Small intestine (tissue), 7 donors: ENCODE results near the gene TSC2. TPM values are rescaled to one million over a fixed set of nuclear protein-coding genes. Genes with fewer than 3 reads are reported as not detected.

Source experiments
- DNase-seq, 2 donors: peaks; one replicate each; pipeline versions ENCODE4 v3.0.0 to v3.0.0-alpha.2; 2013
- FAIRE-seq: peaks from 2 replicates; lab custom pipeline; 2012; peaks lifted over from hg19 to GRCh38; lab: Jason Lieb, UNC
- H3K27ac ChIP-seq, 3 donors: one replicate each; pipeline ENCODE4 v1.5.1; 2013; ENCODE audit warnings: low read length in 2 of 3, mild to moderate bottlenecking in 2 of 3, control low read depth in 1 of 3, inconsistent platforms in 1 of 3, low read depth in 1 of 3, moderate library complexity in 1 of 3
- H3K27me3 ChIP-seq, 3 donors: one replicate each; pipeline ENCODE4 v1.6.1; 2013; ENCODE audit warnings: low read length in 3 of 3, inconsistent platforms in 1 of 3; ENCODE audit not compliant: control insufficient read depth in 3 of 3, insufficient read depth in 3 of 3
- H3K36me3 ChIP-seq, 3 donors: one replicate each; pipeline ENCODE4 v1.6.1; 2013; ENCODE audit warnings: low read length in 3 of 3, inconsistent platforms in 1 of 3, low read depth in 1 of 3, mild to moderate bottlenecking in 1 of 3, moderate library complexity in 1 of 3; ENCODE audit not compliant: control insufficient read depth in 3 of 3, insufficient read depth in 2 of 3
- H3K4me1 ChIP-seq, 3 donors: one replicate each; pipeline ENCODE4 v1.6.1; 2013; ENCODE audit warnings: low read length in 2 of 3, inconsistent platforms in 1 of 3, low read depth in 1 of 3, mild to moderate bottlenecking in 1 of 3, moderate library complexity in 1 of 3; ENCODE audit not compliant: control insufficient read depth in 3 of 3, insufficient read depth in 2 of 3
- H3K4me3 ChIP-seq, 3 donors: one replicate each; pipeline ENCODE4 v1.5.1; 2013; ENCODE audit warnings: low read length in 3 of 3, control low read depth in 1 of 3, inconsistent platforms in 1 of 3, low read depth in 1 of 3, mild to moderate bottlenecking in 1 of 3, moderate library complexity in 1 of 3
- H3K9me3 ChIP-seq, 2 donors: one replicate each; pipeline ENCODE4 v1.6.1; 2013; ENCODE audit warnings: low read depth in 1 of 2, low read length in 1 of 2; ENCODE audit not compliant: control insufficient read depth in 2 of 2, insufficient read depth in 1 of 2
- whole genome bisulfite sequencing, 3 donors: extraction: QIAGEN DNeasy Blood & Tissue Kit; methylation state at CpG; one replicate each; pipeline ENCODE4 v1.1.7; 2013; 5-methylcytosine and 5-hydroxymethylcytosine counted together
- polyA plus RNA-seq, 4 donors: library from polyadenylated mRNA; stranded (reverse) in 3 of 4; unstranded in 1 of 4; fragments of 200-250 nt in 3 of 4; fragments of 120-200 nt in 1 of 4; gene quantifications; one replicate each; pipeline versions ENCODE4 v1.2.1 to v1.2.3, GENCODE V29; 2013
- donor health status: healthy with polysubstance abuse.
- donor health status: control.
- donor health status: control.
- donor health status: Bipolar disorder and iron deficiency.
- donor health status: healthy.

Gene TSC2
- polyA plus RNA-seq, 4 donors = 35.1 to 75.9 (median 60.1) TPM

- H3K4me3 ChIP-seq = no peak overlapping the region
- H3K4me1 ChIP-seq = no peaks in the 10 kb centered on the region
- 94 to 95% (median 95%) methylated on average over 26 to 29 of the region's 29 CpGs for WGBS, 3 donors
- FAIRE-seq (no peak), DNase-seq (no peak)
- no peaks in the 10 kb centered on the region for H3K9me3 ChIP-seq
- no peak overlapping the region for H3K27ac ChIP-seq
- H3K27me3 ChIP-seq = no peaks in the 10 kb centered on the region
- H3K36me3 ChIP-seq = peaks cover 6 to 90% (median 18%) of the 10 kb centered on the region in 3 donors
Measured at GRCh38 chr16:2070576-2071453, 23.0 kb downstream of the TSC2 start.

- no peak for DNase-seq
- Histone ChIP-seq H3K27me3 (no peaks in the 10 kb centered on the region), H3K27ac (no peak overlapping the region), H3K4me3 (no peak overlapping the region), H3K9me3 (no peaks in the 10 kb centered on the region), H3K4me1 (no peaks in the 10 kb centered on the region), H3K36me3 (peaks cover 6 to 90% (median 16%) of the 10 kb centered on the region in 3 donors)
- 86 to 92% (median 89%) methylated on average over 24 to 34 of the region's 34 CpGs for WGBS, 3 donors
- FAIRE-seq = no peak
Measured at GRCh38 chr16:2071454-2072202, 23.8 kb downstream of the TSC2 start.

- H3K4me1 ChIP-seq = no peaks in the 10 kb centered on the region
- H3K27me3 ChIP-seq = no peaks in the 10 kb centered on the region
- H3K36me3 ChIP-seq = peaks cover 6 to 93% (median 20%) of the 10 kb centered on the region in 3 donors
- H3K9me3 ChIP-seq = no peaks in the 10 kb centered on the region
- 85 to 92% (median 91%) methylated on average over 8 of the region's 8 CpGs for WGBS, 3 donors
- H3K4me3 ChIP-seq = no peak overlapping the region
- DNase-seq (no peak), FAIRE-seq (no peak)
- H3K27ac ChIP-seq = no peak overlapping the region
Measured at GRCh38 chr16:2072926-2073325, 25.1 kb downstream of the TSC2 start.

- FAIRE-seq = no peak
- Histone ChIP-seq H3K27me3 (no peaks in the 10 kb centered on the region), H3K4me3 (no peak overlapping the region), H3K36me3 (peaks cover 8 to 94% (median 20%) of the 10 kb centered on the region in 3 donors), H3K4me1 (no peaks in the 10 kb centered on the region), H3K9me3 (no peaks in the 10 kb centered on the region), H3K27ac (no peak overlapping the region)
- no peak for DNase-seq
- WGBS, 3 donors = 94 to 96% (median 95%) methylated on average over 20 of the region's 20 CpGs
Measured at GRCh38 chr16:2074071-2074470, 26.3 kb downstream of the TSC2 start.

DNA sequence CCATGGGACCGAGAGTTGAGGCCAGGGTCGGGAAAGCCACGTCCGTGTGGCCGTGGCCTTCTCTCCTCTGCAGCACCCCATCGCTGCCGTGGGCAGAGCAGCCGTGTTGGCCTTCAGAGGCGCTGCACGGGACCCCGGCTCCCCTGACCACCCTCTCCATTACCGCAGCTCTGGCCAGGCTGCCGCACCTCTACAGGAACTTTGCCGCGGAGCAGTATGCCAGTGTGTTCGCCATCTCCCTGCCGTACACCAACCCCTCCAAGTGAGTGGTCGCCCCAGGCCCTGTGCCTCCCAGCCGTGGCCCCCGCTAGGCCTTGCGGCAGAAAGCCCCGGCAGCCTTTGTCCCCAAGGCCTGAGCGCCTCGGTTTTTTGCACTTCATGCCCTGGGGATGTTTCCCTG, 27.8 kb downstream of the TSC2 start:
- no peak for FAIRE-seq
- WGBS, 3 donors = 94 to 97% (median 97%) methylated on average over 24 of the region's 24 CpGs
- peaks cover 12 to 98% (median 20%) of the 10 kb centered on the region in 3 donors for H3K36me3 ChIP-seq

DNA sequence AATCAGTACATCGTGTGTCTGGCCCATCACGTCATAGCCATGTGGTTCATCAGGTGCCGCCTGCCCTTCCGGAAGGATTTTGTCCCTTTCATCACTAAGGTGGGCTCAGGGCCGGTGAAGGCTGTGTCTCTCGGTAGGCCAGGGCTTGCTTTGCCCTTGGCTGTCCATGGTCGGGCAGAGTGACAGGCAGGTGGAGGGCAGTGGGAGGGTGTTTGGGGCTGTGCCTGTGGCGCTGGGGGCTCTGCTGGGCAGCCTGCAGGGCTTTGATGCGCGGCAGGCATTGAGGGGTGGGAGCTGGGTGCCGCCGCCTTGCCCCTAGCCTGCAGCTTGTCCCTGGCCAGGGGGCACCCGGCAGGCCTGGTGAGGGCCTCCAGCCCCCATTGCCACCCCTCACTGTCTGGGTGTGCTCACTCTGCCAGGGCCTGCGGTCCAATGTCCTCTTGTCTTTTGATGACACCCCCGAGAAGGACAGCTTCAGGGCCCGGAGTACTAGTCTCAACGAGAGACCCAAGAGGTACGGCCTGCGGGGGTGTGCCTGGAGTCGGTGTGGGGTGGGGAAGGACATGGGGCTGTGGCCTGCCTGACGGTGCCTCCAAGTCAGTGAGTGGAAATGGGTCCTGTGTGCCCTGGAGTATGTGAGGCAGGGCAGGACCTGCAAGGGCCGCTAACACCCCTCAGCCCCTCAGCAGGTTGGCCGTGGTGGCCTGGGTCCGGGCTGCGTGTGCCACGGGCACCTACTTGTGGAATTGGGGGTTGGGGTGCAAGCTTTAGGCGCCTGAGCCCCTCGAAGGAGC, 28.5 kb downstream of the TSC2 start:
- Histone ChIP-seq H3K27ac (no peak overlapping the region), H3K36me3 (peaks cover 12 to 98% (median 20%) of the 10 kb centered on the region in 3 donors), H3K9me3 (no peaks in the 10 kb centered on the region), H3K4me1 (no peaks in the 10 kb centered on the region), H3K4me3 (no peak overlapping the region), H3K27me3 (no peaks in the 10 kb centered on the region)
- DNase-seq (no peak), FAIRE-seq (no peak)
- 95 to 97% (median 96%) methylated on average over 26 to 28 of the region's 28 CpGs for WGBS, 3 donors

More for the DNA sequence above, 27.8 kb downstream of the TSC2 start:
- no peak for DNase-seq
- H3K4me3 ChIP-seq = no peak overlapping the region
- no peaks in the 10 kb centered on the region for H3K27me3 ChIP-seq
- H3K4me1 ChIP-seq = no peaks in the 10 kb centered on the region
- no peak overlapping the region for H3K27ac ChIP-seq
- H3K9me3 ChIP-seq = no peaks in the 10 kb centered on the region

GRCh38 chr16:2077016-2077415, 29.2 kb downstream of the TSC2 start:
- FAIRE-seq (no peak), DNase-seq (no peak)
- Histone ChIP-seq H3K27me3 (no peaks in the 10 kb centered on the region), H3K4me1 (peaks cover 0 to 4% (median 0%) of the 10 kb centered on the region in 3 donors), H3K27ac (no peak overlapping the region), H3K4me3 (no peak overlapping the region), H3K9me3 (no peaks in the 10 kb centered on the region), H3K36me3 (peaks cover 12 to 98% (median 25%) of the 10 kb centered on the region in 3 donors)
- WGBS, 3 donors = 92 to 95% (median 93%) methylated on average over 17 of the region's 17 CpGs

GRCh38 chr16:2077696-2078095, 29.9 kb downstream of the TSC2 start:
- H3K27ac ChIP-seq = no peak overlapping the region
- H3K9me3 ChIP-seq = no peaks in the 10 kb centered on the region
- 95 to 97% (median 96%) methylated on average over 21 of the region's 21 CpGs for WGBS, 3 donors
- H3K27me3 ChIP-seq = no peaks in the 10 kb centered on the region
- H3K4me3 ChIP-seq = no peak overlapping the region
- DNase-seq = no peak
- H3K36me3 ChIP-seq = peaks cover 8 to 98% (median 20%) of the 10 kb centered on the region in 3 donors
- FAIRE-seq = no peak
- peaks cover 0 to 11% (median 0%) of the 10 kb centered on the region in 3 donors for H3K4me1 ChIP-seq
